Astrocyte (in vitro differentiated cells and primary cell): Measurements from ENCODE around the gene FRMD5. TPM values are rescaled to one million over a fixed set of nuclear protein-coding genes. Genes with fewer than 3 reads are reported as not detected.

ENCODE experiments used
- DNase-seq: peaks from one replicate; pipeline ENCODE4 v3.0.0-alpha.2; 2010; ENCODE audit warnings: low read depth
- FAIRE-seq: peaks from 2 replicates; lab custom pipeline; 2011; peaks lifted over from hg19 to GRCh38; lab: Jason Lieb, UNC
- H2AFZ ChIP-seq: 2 replicates; pipeline ENCODE4 v1.6.0; 2012; ENCODE audit warnings: low read depth, low read length, inconsistent platforms
- H3K27ac ChIP-seq: 2 replicates; pipeline ENCODE4 v1.5.1; 2011; ENCODE audit warnings: low read depth, low read length, inconsistent platforms
- H3K27me3 ChIP-seq: 2 replicates; pipeline ENCODE4 v1.6.0; 2011; ENCODE audit warnings: low read length, inconsistent platforms; ENCODE audit not compliant: insufficient read depth
- H3K36me3 ChIP-seq: 2 replicates; pipeline ENCODE4 v1.5.1; 2011; ENCODE audit warnings: low read length, inconsistent platforms; ENCODE audit not compliant: insufficient read depth
- H3K4me1 ChIP-seq: 2 replicates; pipeline ENCODE4 v1.5.1; 2011; ENCODE audit warnings: low read length, inconsistent platforms; ENCODE audit not compliant: insufficient read depth
- H3K4me2 ChIP-seq: 2 replicates; pipeline ENCODE4 v1.6.0; 2012; ENCODE audit warnings: low read length, inconsistent platforms
- H3K4me3 ChIP-seq: 2 replicates; pipeline ENCODE4 v1.5.1; 2011; ENCODE audit warnings: low read depth, mild to moderate bottlenecking, low read length, inconsistent platforms; ENCODE audit not compliant: insufficient read depth
- H3K79me2 ChIP-seq: 2 replicates; pipeline ENCODE4 v1.6.0; 2012; ENCODE audit warnings: mild to moderate bottlenecking, low read length, inconsistent platforms; ENCODE audit not compliant: insufficient read depth
- H3K9ac ChIP-seq: 2 replicates; pipeline ENCODE4 v1.6.0; 2012; ENCODE audit warnings: mild to moderate bottlenecking, low read length, inconsistent platforms
- H3K9me3 ChIP-seq: 2 replicates; pipeline ENCODE4 v1.5.1; 2012; ENCODE audit warnings: low read depth, mild to moderate bottlenecking, low read length, inconsistent platforms; ENCODE audit not compliant: insufficient read depth
- H4K20me1 ChIP-seq: 2 replicates; pipeline ENCODE4 v1.6.0; 2012; ENCODE audit warnings: low read length, inconsistent platforms; ENCODE audit not compliant: insufficient read depth
- H3K27ac Mint-ChIP-seq: one replicate; pipeline ENCODE4 v1.8.0; 2021; ENCODE audit warnings: mild to moderate bottlenecking, mixed read lengths; ENCODE audit not compliant: unreplicated experiment
- H3K27me3 Mint-ChIP-seq: one replicate; pipeline ENCODE4 v1.8.0; 2021; ENCODE audit warnings: low read depth, mixed read lengths; ENCODE audit not compliant: unreplicated experiment
- H3K36me3 Mint-ChIP-seq: one replicate; pipeline ENCODE4 v1.8.0; 2021; ENCODE audit warnings: low read depth, mixed read lengths; ENCODE audit not compliant: unreplicated experiment
- H3K4me1 Mint-ChIP-seq: one replicate; pipeline ENCODE4 v1.8.0; 2021; ENCODE audit warnings: low read depth, mixed read lengths; ENCODE audit not compliant: unreplicated experiment
- H3K4me3 Mint-ChIP-seq: one replicate; pipeline ENCODE4 v1.8.0; 2021; ENCODE audit warnings: mild to moderate bottlenecking, moderate library complexity, mixed read lengths; ENCODE audit not compliant: unreplicated experiment
- H3K9me3 Mint-ChIP-seq: one replicate; pipeline ENCODE4 v1.8.0; 2021; ENCODE audit warnings: mild to moderate bottlenecking, mixed read lengths; ENCODE audit not compliant: unreplicated experiment
- EZH2 ChIP-seq: IDR thresholded peaks from 2 replicates; pipeline ENCODE4 v1.6.1; 2012; ENCODE audit warnings: mild to moderate bottlenecking, low read length, inconsistent platforms; ENCODE audit not compliant: insufficient read depth
- total RNA-seq: library from RNA; stranded (reverse); gene quantifications from 2 replicates; pipeline ENCODE4 v1.2.1, GENCODE V29; 2021
- TF ChIP-seq, protein P1 (sequence below): IDR thresholded peaks from 2 replicates; pipeline ENCODE4 v1.5.1; 2011; ENCODE audit warnings: low read depth, mild to moderate bottlenecking, inconsistent platforms, low read length, moderate library complexity; ENCODE audit not compliant: insufficient read depth

The FRMD5 gene
- total RNA-seq, 1 donor from 2014 or later: 19.6 TPM

DNA sequence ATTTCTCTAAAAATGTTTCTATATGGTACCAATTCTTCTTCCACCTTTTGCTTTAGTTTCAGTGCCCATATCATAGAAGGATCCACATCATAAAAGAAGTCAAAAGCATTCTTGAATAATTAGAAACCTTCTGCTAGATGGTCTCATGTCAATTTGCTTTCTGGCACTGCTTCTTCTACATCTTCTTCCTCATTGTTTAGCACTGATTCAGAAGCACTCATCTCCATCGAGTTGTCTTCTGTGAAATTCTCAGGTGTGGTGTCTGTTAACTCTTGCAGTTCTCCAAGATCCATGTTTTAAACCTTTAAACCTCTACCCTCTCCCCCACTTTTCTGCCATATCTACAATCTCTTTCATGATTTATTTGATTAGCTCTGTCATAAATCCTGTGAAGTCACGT is 213.5 kb downstream of the FRMD5 start:
- Histone ChIP-seq H4K20me1 (peaks cover 12% of the 10 kb centered on the region), H3K36me3 (no peaks in the 10 kb centered on the region), H3K4me1 (peaks cover 3% of the 10 kb centered on the region), H2AFZ (no peak overlapping the region), H3K9me3 (no peaks in the 10 kb centered on the region), H3K27ac (no peak overlapping the region), H3K4me3 (no peak overlapping the region), H3K27me3 (no peaks in the 10 kb centered on the region), H3K9ac (no peak overlapping the region), H3K4me2 (no peak overlapping the region), H3K79me2 (peaks cover 14% of the 10 kb centered on the region)
- peaks cover 9% of the 10 kb centered on the region for H3K4me1 Mint-ChIP-seq
- H3K4me3 Mint-ChIP-seq: no peak overlapping the region
- no peak for FAIRE-seq
- TF ChIP-seq, protein P1, sequence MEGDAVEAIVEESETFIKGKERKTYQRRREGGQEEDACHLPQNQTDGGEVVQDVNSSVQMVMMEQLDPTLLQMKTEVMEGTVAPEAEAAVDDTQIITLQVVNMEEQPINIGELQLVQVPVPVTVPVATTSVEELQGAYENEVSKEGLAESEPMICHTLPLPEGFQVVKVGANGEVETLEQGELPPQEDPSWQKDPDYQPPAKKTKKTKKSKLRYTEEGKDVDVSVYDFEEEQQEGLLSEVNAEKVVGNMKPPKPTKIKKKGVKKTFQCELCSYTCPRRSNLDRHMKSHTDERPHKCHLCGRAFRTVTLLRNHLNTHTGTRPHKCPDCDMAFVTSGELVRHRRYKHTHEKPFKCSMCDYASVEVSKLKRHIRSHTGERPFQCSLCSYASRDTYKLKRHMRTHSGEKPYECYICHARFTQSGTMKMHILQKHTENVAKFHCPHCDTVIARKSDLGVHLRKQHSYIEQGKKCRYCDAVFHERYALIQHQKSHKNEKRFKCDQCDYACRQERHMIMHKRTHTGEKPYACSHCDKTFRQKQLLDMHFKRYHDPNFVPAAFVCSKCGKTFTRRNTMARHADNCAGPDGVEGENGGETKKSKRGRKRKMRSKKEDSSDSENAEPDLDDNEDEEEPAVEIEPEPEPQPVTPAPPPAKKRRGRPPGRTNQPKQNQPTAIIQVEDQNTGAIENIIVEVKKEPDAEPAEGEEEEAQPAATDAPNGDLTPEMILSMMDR: no peak
- TF ChIP-seq EZH2: no peak
- peaks cover 2% of the 10 kb centered on the region for H3K36me3 Mint-ChIP-seq
- H3K9me3 Mint-ChIP-seq: no peaks in the 10 kb centered on the region
- no peak for DNase-seq
- H3K27ac Mint-ChIP-seq: no peak overlapping the region
- H3K27me3 Mint-ChIP-seq: no peaks in the 10 kb centered on the region

- Mint-ChIP-seq H3K4me3 (no peak overlapping the region), H3K27ac (peak overlapping the region; percentile 9), H3K27me3 (no peaks in the 10 kb centered on the region), H3K36me3 (peaks cover 2% of the 10 kb centered on the region), H3K9me3 (no peaks in the 10 kb centered on the region), H3K4me1 (peaks cover 16% of the 10 kb centered on the region)
- Histone ChIP-seq H3K4me2 (no peak overlapping the region), H3K79me2 (peaks cover 9% of the 10 kb centered on the region), H3K9ac (no peak overlapping the region), H3K36me3 (no peaks in the 10 kb centered on the region), H3K4me1 (peaks cover 3% of the 10 kb centered on the region), H4K20me1 (peaks cover 9% of the 10 kb centered on the region), H3K9me3 (no peaks in the 10 kb centered on the region), H3K27ac (no peak overlapping the region), H2AFZ (no peak overlapping the region), H3K27me3 (no peaks in the 10 kb centered on the region), H3K4me3 (no peak overlapping the region)
- DNase-seq: no peak
- no peak for FAIRE-seq
- no peak for TF ChIP-seq EZH2
- TF ChIP-seq, protein P1: no peak
These were observed 217.8 kb downstream of the FRMD5 start for GRCh38 chr15:43977072-43977884.

DNA sequence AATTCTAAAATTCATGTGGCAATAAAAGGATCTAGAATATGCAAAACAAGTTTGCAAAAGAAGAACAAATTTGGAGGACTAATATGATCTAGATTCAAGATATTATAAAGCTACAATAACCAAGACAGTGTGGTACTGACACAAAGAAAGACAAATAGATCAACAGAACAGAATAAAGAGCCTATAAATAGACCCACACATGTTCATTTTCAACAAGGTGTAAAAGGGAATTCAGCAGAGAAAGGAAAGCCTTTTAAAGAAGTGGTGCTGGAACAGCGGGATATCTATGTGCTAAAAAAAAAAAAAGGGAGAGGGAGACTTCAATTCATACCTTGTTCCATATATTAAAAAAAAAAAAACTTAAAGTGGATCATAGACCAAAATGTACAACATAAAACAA is 219.3 kb downstream of the FRMD5 start:
- H3K9ac ChIP-seq: no peak overlapping the region
- peaks cover 3% of the 10 kb centered on the region for H3K4me1 ChIP-seq
- TF ChIP-seq, protein P1: no peak
- TF ChIP-seq EZH2: no peak
- H3K27me3 Mint-ChIP-seq: no peaks in the 10 kb centered on the region
- H3K4me1 Mint-ChIP-seq: peaks cover 14% of the 10 kb centered on the region
- no peak overlapping the region for H3K4me2 ChIP-seq
- no peaks in the 10 kb centered on the region for H3K9me3 Mint-ChIP-seq
- FAIRE-seq (no peak), DNase-seq (no peak)
- no peak overlapping the region for H3K27ac Mint-ChIP-seq
- no peak overlapping the region for H3K27ac ChIP-seq
- H3K27me3 ChIP-seq: no peaks in the 10 kb centered on the region
- H3K79me2 ChIP-seq: peaks cover 11% of the 10 kb centered on the region
- no peak overlapping the region for H3K4me3 Mint-ChIP-seq
- peaks cover 2% of the 10 kb centered on the region for H3K36me3 Mint-ChIP-seq
- no peaks in the 10 kb centered on the region for H3K9me3 ChIP-seq
- no peak overlapping the region for H3K4me3 ChIP-seq
- peaks cover 9% of the 10 kb centered on the region for H4K20me1 ChIP-seq
- H3K36me3 ChIP-seq: no peaks in the 10 kb centered on the region
- H2AFZ ChIP-seq: no peak overlapping the region
